ENCODE results near the gene IFNK.
"Not testable (repeated sequence)": the region's sequence is repeated elsewhere in the genome, so short reads cannot be mapped to it uniquely, and the experiment has no call there.

The IFNK gene, protein sequence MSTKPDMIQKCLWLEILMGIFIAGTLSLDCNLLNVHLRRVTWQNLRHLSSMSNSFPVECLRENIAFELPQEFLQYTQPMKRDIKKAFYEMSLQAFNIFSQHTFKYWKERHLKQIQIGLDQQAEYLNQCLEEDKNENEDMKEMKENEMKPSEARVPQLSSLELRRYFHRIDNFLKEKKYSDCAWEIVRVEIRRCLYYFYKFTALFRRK

DNA sequence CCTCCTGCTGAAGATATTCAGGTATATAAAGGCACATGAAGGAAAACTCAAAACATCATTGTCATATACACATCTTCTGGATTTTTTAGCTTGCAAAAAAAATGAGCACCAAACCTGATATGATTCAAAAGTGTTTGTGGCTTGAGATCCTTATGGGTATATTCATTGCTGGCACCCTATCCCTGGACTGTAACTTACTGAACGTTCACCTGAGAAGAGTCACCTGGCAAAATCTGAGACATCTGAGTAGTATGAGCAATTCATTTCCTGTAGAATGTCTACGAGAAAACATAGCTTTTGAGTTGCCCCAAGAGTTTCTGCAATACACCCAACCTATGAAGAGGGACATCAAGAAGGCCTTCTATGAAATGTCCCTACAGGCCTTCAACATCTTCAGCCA, at the start of gene IFNK:
Gene IFNK, plus strand, starts transcription at position 55 of the 400 bp plus-strand sequence. Its CDS starts 47 bp downstream, at position 102.
- no peak for DNase-seq (ENCODE audit: low spot score)

DNA sequence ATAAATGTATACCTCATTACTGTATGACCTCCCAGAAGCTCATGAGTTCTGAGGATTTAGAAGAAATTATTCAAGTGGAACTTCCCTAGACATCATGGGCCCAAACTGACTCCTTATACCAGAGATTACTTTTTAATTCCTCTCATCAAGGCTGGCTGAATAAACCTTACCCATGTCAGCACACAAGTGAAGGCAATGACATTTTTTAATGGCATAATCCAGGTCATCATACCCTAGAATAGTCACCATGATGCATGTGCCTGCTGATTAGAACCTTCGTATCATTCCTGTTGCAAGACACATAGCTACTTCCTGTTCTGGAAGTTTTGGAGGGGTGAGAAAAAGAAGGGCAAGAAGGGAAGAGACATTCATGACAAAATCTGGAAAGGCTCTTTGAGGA, 49.8 kb upstream of the IFNK start:
- no peak for DNase-seq (ENCODE audit: low spot score)

DNA sequence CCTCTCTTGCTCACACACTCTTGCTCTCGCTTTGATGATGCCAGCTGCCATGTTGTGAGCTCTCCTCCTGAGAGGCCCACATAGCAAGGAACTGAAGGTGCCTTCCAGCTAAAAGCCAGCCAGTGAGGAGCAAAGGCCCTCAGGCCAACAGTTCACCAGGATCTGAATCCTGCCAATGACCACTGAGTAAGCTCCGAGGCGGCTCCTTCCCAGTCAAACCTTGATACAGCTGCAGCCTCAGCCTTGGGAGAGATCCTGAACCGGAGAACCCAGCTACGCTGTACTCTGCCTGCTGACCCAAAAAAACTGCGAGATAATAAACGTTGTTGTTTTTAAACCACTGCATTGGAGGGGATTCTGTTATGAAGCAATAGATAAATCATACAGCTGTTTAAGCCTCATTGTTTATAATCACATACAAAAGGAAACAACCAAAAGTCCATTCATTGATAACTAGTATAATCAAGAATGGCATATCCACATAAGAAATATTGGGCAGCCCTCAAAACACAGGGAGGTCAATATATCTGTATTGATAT, 49.0 kb upstream of the IFNK start:
- DNase-seq (ENCODE audit: low spot score): no peak

DNA sequence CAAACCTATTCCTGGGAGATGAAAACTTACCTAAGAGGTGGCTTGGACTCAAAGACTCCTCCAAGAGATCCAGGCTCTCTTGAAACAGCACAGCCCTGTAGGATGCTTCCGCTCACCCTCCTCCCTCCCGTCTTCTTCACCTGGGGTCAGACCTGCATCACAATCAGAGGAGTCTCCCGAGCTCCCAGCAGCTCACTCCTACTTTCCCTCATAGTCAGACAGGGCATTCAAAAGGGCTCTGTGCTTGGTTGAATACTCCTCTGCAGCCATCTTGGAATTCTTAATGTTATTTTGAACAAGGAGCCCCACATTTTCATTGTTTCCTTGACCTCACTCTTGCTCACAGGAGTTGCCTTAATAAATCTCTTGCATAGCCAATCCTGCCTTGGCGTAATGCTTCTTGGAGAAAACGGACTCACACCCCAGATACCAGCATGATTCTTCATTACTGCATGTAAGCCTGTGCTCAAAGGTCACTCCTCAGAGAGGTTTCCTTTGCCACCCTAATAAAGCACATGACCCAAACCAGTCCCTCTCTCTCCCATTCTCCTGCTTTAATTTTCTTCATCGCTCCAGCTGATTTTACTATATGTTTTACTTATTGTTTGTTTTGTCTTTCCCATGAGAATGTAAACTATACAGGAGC, 47.1 kb upstream of the IFNK start:
- no peak for DNase-seq (ENCODE audit: low spot score)

DNA sequence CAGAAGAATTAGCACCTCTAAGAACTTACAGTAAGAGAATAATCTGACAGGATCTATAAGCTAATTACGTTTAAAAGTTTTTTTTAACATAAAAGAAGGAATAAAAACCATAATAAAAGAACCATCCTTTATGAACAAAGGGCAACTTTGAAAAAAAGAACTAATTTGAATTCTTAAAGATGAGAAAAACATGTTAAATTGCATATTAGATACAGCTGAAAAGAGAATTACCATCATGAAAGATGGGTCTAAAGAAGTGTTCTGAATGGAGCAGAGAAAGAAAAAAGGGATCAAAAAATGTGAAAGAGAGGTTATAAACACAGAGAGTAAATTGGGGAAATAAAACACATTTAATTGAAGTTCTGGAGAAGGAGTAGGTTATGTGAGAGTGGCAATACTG, 45.8 kb upstream of the IFNK start:
- DNase-seq (ENCODE audit: low spot score): no peak

DNA sequence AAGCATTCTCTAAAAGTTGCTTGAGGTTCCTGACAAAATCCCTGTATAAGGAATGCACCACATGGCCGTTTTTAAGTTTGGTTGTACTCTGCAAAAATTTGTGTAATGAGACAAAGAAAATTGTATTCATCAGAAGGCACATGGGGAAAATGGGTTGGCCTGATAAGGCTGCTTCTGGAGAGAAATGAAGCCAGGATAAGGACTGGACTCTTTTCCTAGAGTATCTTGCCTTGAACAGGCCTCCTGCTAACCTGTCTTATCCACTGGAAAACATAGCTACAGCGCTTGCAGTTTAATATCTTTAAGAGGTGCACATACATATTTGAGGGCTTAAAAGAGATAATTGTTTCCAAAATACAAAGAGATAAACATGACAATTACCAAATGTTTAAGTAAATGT, 41.4 kb upstream of the IFNK start:
- no peak for DNase-seq (ENCODE audit: low spot score)

DNA sequence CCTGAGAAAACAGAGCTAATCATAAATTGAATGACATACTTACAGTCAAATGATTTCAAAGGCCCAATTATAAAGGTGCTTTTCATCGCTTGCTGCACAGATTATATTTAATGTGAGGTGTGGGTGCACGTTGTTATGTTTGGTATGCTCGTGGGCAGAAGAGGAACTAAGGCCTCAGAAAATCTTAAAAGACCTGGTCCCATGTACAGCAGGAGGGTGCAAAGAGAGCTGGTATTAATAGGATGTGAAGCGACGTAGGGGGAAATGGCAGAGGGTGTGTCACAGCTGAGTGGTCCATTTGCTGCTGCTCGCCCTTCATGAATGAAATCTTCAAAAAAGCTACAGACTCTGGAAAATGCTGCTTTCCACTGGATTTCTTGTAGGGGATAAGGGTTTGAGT, 40.5 kb upstream of the IFNK start:
- DNase-seq (ENCODE audit: low spot score): no peak

DNA sequence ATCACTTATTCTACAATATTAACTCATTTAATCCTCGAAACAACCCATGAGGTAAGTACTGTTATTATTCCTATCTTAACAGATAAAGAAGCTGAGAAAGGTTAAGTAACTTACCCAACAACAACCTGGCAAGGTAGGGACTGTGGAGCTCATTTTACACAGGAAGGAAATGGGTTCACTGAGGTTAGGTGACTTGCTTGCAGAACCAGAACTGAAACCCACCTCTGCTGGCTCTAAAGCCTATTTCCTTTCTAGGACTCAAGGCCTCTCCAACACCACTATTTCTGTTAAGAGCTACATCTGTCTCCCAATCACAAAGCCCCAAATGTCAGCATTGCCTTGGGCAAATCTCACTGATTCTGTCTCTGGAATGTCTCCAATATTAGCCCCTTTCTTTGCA, 38.9 kb upstream of the IFNK start:
- no peak for DNase-seq (ENCODE audit: low spot score)

DNA sequence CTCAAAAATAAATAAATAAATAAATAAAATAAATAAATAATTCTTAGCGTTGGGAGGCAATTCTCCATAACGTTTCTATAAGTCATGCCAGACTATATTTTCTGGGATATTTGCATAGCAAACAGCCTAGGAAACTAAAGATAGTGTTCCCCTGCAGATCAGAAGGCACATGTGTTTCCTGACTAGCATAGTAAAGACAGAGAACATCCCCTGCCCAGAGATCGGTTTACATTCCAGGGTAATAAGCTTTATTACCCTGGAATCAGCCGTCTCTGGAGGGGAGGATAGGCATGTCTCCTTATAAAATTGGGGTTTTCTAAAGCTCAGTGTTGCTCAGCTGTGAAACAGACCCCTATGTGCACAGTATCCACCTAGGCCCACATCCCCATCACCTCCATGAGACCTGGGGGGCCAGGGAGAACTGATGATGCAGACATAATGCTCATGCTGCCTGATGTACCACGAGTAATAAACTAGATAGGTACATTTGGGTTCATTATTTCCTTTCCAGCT, 36.9 kb upstream of the IFNK start:
- DNase-seq (ENCODE audit: low spot score): no peak

DNA sequence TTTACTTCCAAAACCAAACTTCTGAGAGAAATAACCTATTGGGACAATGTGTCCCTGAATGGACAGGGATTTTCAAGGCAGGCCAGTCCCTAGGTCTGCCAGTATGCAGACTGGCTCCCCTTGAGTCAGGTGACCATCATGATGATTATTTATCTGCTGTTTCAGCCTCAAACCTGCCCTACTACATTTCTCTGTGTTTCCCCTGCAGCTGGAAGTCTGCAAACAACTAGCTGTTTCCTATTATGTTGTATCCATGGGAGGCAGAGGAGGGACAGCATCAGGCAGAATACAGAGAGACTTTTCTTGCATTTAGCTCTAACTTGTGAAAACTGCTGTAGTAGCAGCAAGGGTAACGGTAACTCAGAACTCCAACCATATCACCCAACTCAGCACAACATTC, 36.2 kb upstream of the IFNK start:
- DNase-seq (ENCODE audit: low spot score): no peak

DNA sequence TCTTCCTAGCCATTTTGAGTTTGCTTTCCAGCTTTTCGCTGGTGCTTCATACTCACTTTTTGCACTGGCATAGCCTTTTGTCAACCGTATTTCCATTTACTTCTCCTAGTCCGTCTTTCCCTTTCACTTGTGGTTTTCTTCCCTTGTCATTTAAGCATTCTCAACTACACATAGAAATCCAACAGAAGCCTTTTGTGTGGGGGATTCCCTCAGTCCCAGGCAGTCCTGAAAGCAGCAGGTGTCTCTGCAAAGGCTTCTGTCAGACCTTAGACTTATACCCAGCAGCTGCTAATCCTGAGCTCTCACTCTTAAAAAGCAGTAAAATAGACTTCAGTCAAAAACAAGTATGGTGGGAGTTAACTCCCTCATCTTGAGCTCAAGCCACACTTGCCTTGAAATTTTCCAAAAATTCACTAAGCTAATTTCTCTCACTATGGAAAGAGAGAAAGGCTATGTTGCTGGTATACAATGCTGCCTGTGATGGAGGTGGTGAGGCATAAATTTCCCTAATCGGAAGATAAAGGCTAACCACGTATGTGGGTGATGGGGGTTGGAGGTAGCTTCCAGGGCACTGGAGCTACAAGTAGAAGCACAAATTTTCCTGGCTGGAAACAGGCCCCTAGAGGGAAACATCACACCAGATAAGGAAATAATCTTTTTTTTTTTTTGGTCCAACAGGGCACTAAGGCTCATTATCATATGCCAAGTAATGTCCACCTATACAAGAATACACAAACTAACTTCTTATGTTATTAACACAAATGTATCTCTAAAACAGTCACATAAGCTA, 34.8 kb upstream of the IFNK start:
- no peak for DNase-seq (ENCODE audit: low spot score)

DNA sequence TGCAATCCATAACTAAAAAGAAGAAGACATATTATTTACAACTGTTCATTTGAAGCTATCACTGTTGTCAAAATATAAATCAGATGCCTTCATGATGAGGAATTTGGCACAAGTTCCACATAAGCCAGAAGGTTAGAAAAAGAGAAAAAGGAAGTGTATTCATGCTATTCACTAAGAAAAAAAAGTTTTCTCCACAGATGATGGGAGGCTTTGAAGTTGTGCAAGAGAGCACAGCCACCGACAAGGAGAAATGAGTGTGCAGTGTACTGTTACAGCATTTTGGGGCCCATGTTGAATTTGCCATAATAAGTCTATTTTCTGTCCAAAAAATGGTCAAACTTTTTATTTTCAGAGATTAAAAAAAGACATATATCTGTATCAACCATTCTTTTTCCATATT, 32.9 kb upstream of the IFNK start:
- no peak for DNase-seq (ENCODE audit: low spot score)

DNA sequence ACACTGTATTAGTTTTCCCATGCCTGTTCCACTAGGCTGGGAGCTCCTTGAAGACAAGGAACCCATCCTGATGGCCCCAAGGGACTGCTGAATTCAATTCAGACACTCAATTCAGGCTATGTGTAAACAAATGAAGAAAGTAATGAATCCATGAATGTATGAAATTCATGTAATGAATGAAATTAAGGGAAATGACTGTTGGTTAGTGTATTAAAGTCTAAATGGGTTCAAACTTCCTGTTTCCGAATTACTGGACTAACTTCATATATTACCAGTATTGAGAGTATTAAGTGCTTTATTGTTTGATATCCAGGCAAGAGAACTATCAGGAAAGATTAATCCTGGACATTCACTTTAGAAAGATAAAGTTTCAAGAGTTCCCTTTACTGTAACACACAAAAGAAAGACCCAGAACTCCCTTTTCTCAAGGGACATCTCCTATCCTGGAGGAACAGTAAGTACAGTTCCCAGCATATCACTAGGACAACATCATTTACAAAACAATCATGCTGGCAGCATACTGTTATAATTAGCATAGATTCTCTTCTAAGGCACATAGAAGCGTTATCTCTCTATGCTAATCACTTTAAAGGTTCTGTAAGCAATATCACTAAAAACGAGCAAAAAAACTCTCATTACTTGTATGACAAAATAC, 28.5 kb upstream of the IFNK start:
- no peak for DNase-seq (ENCODE audit: low spot score)

DNA sequence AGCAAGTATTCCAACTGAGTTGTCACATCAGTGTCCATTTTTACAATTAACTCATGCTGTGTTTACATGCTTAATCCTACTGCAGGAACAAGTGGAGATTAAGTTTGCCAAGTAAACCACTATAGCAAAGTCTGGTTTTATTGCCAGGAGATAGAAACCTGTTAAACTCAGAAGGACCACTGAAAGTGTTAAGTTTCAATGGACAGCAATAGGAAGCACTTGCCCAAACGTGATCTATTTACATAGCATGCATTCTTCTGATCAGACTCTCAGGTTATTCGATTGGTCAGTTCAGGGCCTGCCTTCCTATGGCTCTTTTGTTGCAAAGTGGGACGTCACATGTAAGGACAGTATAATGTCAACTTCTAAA, 28.0 kb upstream of the IFNK start:
- DNase-seq (ENCODE audit: low spot score): no peak

DNA sequence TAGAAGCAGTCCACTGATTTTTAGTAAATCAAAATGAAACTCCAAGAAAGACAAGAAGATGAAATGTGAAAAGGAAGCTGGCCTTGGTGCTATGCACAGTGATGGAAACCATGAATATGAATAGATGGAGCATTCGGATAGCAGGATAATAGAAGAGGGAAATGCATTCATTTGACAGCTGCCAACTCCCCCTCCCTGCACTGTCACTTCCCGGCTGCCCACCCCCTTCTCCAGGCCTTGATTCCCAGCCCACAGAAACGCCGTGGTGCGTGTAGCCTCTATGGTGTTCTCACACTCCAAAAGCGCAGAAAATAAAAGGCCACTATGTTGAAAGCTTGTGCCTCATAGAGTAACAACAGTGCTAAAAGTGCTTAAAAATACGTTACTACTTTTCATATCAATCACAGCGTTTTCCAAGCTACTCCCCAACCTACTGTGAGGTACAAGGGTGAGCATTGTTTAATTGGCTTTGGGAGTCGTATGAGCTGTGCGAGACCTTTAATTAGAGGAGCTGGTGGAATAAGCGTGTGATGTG, 26.1 kb upstream of the IFNK start:
- DNase-seq (ENCODE audit: low spot score): no peak

DNA sequence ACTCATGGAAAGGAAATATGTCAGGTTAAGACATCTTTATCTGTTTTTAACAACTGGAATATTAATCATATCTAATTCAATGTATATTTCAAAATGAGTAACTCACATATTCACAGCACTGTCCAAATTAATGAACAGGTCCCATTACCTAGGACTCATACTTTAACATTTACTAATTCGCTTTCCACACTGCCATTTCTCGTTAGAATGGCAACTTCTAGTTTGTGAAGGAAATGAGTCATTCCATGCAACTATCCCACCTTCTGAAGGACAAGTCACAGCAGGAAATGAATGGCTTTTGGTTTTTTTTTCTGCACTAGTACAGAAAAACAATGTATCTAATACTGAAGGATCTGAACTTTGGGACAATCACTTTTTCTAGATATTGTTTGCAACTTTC, 24.6 kb upstream of the IFNK start:
- no peak for DNase-seq (ENCODE audit: low spot score)

DNA sequence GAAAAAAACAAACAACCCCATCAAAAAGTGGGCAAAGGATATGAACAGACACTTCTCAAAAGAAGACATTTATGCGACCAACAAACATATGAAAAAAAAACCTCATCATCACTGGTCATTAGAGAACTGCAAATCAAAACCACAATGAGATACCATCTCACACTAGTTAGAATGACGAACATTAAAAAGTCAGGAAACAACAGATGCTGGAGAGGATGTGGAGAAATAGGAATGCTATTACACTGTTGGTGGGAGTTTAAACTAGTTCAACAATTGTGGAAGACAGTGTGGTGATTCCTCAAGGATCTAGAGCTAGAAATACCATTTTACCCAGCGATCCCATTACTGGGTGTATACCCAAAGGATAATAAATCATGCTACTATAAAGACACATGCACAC, 23.2 kb upstream of the IFNK start:
- not testable (repeated sequence) for DNase-seq (ENCODE audit: low spot score)

DNA sequence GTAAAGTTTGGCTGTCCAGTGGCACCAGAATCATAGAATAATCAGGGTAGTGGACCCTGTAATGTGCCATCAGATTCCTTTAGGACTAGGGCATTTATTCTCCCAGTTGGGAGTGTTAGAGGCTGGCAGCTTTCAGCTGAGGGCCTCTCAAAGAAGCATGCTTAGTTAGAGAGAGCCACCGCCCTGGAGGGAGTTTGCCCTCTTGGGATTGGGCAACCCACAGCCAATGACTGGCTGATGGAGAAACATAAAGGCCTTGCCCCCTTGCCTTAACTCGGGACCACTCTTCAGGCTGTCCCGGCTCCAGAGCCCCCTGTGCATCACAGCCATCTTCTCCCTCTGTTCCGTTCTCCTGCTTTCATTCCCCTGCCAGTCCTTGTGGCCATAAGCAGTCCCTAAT, 20.5 kb upstream of the IFNK start:
- no peak for DNase-seq (ENCODE audit: low spot score)

DNA sequence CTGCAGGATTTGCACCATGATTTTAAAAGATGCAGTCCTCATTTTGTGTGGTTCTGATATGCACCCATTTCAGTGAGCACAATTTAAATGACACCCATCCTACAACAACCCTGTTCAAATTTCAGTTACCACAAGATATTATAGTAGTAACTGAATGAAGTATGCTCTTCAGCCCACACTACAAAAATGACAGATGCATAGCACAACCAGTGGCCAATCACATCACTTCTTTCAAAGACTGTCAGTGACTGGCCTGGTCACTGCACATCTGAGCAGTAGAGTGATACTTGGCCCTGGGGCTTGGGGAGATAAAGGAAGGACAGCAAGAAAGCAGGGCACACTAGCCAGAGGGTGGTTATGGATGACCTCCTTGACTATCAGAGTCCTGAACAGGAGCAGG, 19.8 kb upstream of the IFNK start:
- no peak for DNase-seq (ENCODE audit: low spot score)

DNA sequence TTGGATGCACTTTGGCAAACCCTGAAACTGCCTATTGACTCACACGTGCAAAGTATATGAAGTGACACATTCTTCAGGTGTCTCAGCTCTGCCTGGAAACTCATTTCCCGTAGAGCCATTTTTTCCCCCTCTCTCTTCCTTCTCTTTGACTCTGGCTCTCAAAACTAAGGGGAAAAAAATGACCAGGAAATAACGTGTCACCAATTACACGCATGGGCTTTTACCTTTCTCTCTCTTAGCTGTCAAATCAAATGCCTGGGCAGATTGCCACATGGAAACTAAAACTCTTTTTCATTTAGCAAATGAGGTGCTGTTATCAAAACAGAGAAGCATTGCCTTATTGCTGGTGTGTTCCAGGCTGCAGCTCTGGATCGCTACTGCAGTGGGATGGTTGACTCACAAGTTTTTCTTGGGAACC, 18.3 kb upstream of the IFNK start:
- DNase-seq (ENCODE audit: low spot score): no peak

DNA sequence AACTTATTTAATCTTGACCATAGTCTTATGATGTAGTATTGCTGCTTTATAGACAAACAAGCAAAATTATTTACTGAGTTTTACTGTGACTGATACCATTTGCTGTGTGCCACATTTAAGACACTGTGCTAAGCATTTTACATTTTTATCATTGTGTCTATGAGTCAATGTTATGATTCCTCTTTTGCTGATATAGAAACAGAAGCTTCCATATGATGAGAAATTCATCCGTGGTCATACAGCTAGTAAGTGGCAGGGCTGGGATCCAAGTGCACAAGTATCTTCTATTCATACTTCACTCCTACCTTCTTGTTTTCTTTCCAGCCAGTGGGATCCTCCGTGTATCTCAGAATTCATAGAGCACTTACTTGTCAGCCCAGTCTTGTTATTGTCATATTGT, 17.1 kb upstream of the IFNK start:
- no peak for DNase-seq (ENCODE audit: low spot score)

DNA sequence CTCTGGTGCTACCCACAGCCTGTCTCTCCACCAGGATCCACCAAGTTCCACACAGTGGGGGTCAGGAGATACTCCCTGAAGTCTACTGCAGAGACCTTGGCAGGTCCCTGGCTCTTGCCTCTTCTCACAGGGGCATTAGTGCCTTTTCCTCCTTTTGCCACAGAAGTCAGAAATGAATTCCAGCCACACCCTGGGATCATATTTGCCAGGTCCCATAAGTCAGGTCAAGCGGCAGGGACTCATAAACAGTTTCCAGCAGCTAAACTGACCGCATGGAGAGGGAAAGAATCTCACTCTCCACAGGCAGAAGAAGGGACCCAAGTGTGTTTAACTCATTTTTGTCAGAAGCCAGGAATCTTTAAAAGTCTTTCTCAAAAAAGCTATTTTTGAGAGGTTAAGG, 13.3 kb upstream of the IFNK start:
- DNase-seq (ENCODE audit: low spot score): no peak

Measured in hematopoietic multipotent progenitor cell treated with erythropoietin and hydrocortisone succinate and interleukin-3 and kit ligand, for 15 days (in vitro differentiated cells).